Panc1 (cell line): ENCODE results near the gene LPP. TPM values are rescaled to one million over a fixed set of nuclear protein-coding genes. Genes with fewer than 3 reads are reported as not detected.

ENCODE experiments used
- ATAC-seq: fragments of 200-7000 bp; cut with Tn5 transposase; 2 replicates; pipeline ENCODE4 v1.9.1; 2020; ENCODE audit warnings: mild to moderate bottlenecking, moderate library complexity
- BruUV-seq: library from RNA; stranded (reverse); fragments of 400-500 nt; replicated peaks from 2 replicates; lab custom pipeline; 2021; lab: Mats Ljungman, UMichigan
- CTCF ChIA-PET: fragments of 300-600 bp; sonication (Branson Sonifier 250); formaldehyde crosslinking; loops from one replicate; lab custom pipeline; 2022; ENCODE audit warnings: antibody characterized with exemption; lab: Charles Lee
- POLR2A ChIA-PET: fragments of 300-600 bp; sonication (Branson Sonifier 250); formaldehyde crosslinking; loops from one replicate; lab custom pipeline; 2022; ENCODE audit warnings: antibody characterized with exemption; lab: Charles Lee
- DNase-seq: peaks from one replicate; pipeline ENCODE4 v3.0.0-alpha.2; 2010; ENCODE audit warnings: low read depth, low spot score
- H3K27ac ChIP-seq: 2 replicates; pipeline ENCODE4 v1.5.1; 2011; ENCODE audit warnings: mild to moderate bottlenecking, low read length, inconsistent platforms
- H3K27me3 ChIP-seq: fragments of 200-500 bp; sonication (Bioruptor generic); 2 replicates; pipeline ENCODE4 v1.6.0; 2014; ENCODE audit warnings: low read length, inconsistent platforms; ENCODE audit not compliant: control insufficient read depth, insufficient read depth
- H3K36me3 ChIP-seq: fragments of 200-500 bp; sonication (Bioruptor generic); 2 replicates; pipeline ENCODE4 v1.5.1; 2014; ENCODE audit warnings: inconsistent platforms, mild to moderate bottlenecking, low read length, moderate library complexity; ENCODE audit not compliant: control insufficient read depth, insufficient read depth
- H3K4me1 ChIP-seq: 2 replicates; pipeline ENCODE4 v1.5.1; 2011; ENCODE audit warnings: inconsistent platforms, mild to moderate bottlenecking, low read length, moderate library complexity; ENCODE audit not compliant: control insufficient read depth, insufficient read depth
- H3K4me3 ChIP-seq, 2 experiments: 2 replicates each; pipeline ENCODE4 v1.5.1; 2011 to 2012; ENCODE audit warnings: low read depth in 2 of 2, low read length in 2 of 2, mild to moderate bottlenecking in 2 of 2, inconsistent platforms in 1 of 2, moderate library complexity in 1 of 2
- H3K9me3 ChIP-seq: fragments of 200-500 bp; sonication (Bioruptor generic); 2 replicates; pipeline ENCODE4 v1.5.1; 2014; ENCODE audit warnings: low read depth, mild to moderate bottlenecking, inconsistent platforms, low read length, moderate library complexity; ENCODE audit not compliant: control insufficient read depth, insufficient read depth
- CTCF ChIP-seq: fragments of 450-650 bp; IDR thresholded peaks from 2 replicates; pipeline ENCODE4 v1.5.1; 2017; ENCODE audit warnings: mild to moderate bottlenecking
- POLR2AphosphoS5 ChIP-seq: IDR thresholded peaks from 2 replicates; pipeline ENCODE4 v1.6.1; 2012; ENCODE audit warnings: mild to moderate bottlenecking, low read depth, low read length, moderate library complexity
- REST ChIP-seq, 2 experiments: IDR thresholded peaks; 2 replicates each; pipeline ENCODE4 v1.6.1; 2011 to 2012; ENCODE audit warnings: low read depth in 2 of 2, control low read depth in 1 of 2, low read length in 1 of 2, mild to moderate bottlenecking in 1 of 2, moderate library complexity in 1 of 2; ENCODE audit not compliant: insufficient read depth in 1 of 2
- TCF7L2 ChIP-seq: IDR thresholded peaks from 2 replicates; pipeline ENCODE4 v1.6.1; 2011; ENCODE audit warnings: mild to moderate bottlenecking, low read depth, low read length, inconsistent platforms
- in situ Hi-C: cut with HindIII; loops from 2 replicates; pipeline ENCODE4 v1.10.0; 2016; ENCODE audit warnings: low sequenced_read_pairs, low pct_unique_long_range_greater_than_20kb
- intact Hi-C: fragments of 100-400 bp; cut with micrococcal nuclease; formaldehyde crosslinking; loops from one replicate; pipeline ENCODE4 v1.10.0; 2022; ENCODE audit not compliant: unreplicated experiment
- total RNA-seq: library from RNA; stranded (reverse); gene quantifications from one replicate; pipeline ENCODE4 v1.2.1, GENCODE V29; 2021; ENCODE audit not compliant: unreplicated experiment

LPP gene
- total RNA-seq, 1 experiment from 2014 or later: 90.0 TPM

DNA sequence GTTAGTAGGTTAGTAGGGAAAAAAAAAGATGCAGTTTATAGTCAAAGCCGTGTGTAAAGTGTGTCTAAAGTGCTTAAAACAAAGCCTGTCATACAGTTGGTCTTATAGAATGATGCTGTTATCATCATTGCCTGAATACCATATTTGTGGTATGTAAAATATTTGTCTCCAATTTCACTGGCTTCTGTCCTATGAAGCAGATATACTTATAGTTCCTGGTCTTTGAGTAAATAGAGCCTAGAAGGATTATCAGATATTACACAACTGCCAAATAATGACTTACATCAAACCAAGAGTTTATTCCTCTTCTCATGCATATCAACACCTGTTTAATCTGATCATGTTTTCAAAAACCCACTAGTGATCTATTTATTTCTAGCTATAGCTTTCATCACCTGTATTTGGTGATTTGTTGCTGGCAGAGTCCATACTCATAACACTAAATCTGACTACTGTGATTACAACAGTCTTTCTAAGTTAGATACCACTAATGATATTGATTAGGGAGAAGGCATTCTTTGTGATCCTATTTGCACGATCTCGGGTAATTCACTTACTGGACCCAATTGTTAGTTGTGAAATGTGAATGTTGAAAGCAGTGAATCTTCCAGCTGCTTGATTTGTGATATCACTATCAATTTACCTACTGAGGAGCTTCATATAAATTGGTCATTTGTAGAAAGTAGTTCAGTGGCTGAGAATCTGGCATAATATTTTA, 413.7 kb downstream of the LPP start:
- intact Hi-C loops (no loop called here), in situ Hi-C loops (no loop called here)
- no peaks in the 10 kb centered on the region for H3K4me1 ChIP-seq
- TF ChIP-seq POLR2AphosphoS5: no peak
- no peak for TF ChIP-seq CTCF
- TF ChIP-seq REST (IDR thresholded peaks at IDR 0.05; ENCODE audit: insufficient read depth in 1 of 2, low read depth in 2 of 2, low read length in 1 of 2): no peak
- BruUV-seq: no TSS peak
- H3K4me3 ChIP-seq: no peak overlapping the region
- H3K27me3 ChIP-seq: no peaks in the 10 kb centered on the region
- no peak for DNase-seq
- no peak for ATAC-seq
- CTCF ChIA-PET: no interaction called here
- POLR2A ChIA-PET: no interaction called here
- no peak overlapping the region for H3K27ac ChIP-seq
- no peaks in the 10 kb centered on the region for H3K36me3 ChIP-seq
- H3K9me3 ChIP-seq: no peaks in the 10 kb centered on the region

DNA sequence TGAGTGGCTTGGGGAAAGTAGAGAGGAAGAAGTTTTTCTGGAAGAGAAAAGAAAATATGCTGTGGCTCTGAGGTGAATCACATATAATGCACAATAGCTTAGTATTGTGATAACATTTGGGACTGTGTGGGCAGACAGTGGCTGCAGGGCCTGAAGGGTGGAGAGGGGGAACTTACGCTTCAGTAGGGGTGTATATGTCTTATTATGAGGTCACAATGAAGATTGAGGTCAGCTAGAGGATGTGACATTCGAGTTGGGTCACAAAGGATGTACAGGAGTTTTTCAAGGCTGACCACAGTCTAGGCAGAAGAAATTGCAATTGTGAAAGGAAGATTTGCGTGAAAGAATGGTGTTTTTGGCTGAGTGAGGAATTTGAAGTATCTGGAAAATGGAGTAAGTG, 414.8 kb downstream of the LPP start:
- DNase-seq (no peak), ATAC-seq (no peak)
- no peak for TF ChIP-seq REST (IDR thresholded peaks at IDR 0.05; ENCODE audit: insufficient read depth in 1 of 2, low read depth in 2 of 2, low read length in 1 of 2)
- TF ChIP-seq CTCF: no peak
- TF ChIP-seq POLR2AphosphoS5: no peak
- TF ChIP-seq TCF7L2: no peak
- Histone ChIP-seq H3K27ac (no peak overlapping the region), H3K4me1 (no peaks in the 10 kb centered on the region), H3K9me3 (no peaks in the 10 kb centered on the region), H3K27me3 (no peaks in the 10 kb centered on the region), H3K36me3 (no peaks in the 10 kb centered on the region), H3K4me3 (no peak overlapping the region)
- CTCF ChIA-PET: no interaction called here
- no TSS peak for BruUV-seq
- intact Hi-C loops (no loop called here), in situ Hi-C loops (no loop called here)
- POLR2A ChIA-PET: no interaction called here
